ENCODE data around the gene DVL3. TPM values are rescaled to one million over a fixed set of nuclear protein-coding genes. Genes with fewer than 3 reads are reported as not detected.
"Not testable (repeated sequence)": the region's sequence is repeated elsewhere in the genome, so short reads cannot be mapped to it uniquely, and the experiment has no call there.

The DVL3 gene
- 10 to 100 TPM; 22.9 to 25.2 TPM for total RNA-seq

DNA sequence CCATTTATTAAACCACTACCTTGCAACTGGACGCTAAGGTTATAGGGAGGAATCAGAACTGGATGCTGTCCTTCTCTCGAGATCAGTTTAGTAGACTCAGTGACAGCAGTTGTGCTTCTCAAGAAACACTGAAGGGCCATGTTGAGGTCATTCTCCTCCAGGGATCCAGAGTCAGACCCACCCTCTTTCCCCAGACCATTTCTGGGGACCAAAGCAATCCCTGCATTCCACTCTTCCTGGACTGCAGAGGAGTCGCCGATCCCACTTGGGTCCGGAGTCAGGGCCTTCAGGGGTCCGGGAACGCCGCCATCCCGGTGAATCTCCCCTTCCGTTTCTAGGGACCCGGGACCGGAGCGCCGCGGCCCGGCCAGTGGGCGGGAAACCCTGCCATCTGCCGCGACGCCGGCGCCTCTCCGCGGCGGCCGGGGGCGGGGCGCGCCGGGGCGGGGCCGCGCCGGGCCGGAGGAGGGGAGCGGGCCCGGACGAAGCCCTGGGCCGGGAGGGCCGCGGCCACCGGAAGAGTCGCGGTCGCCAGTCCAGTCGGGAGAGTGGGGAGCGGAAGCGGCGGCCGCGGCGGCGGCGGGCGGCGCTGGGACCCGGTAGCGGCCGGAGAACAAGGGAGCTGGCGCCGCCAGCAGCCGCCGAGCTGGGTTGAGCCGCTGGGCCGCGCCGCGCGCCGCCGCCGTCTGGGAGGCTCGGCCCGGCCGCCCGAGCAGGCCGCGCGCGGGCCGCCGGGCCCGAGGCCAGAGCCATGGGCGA is at the start of gene DVL3:
TSS of gene DVL3 (plus strand) at position 493 of the 759 bp plus-strand sequence. CDS start at position 752, 259 bp downstream.
- Mint-ChIP-seq H3K27me3 (no peaks in the 10 kb centered on the region), H3K36me3 (peaks cover 4% of the 10 kb centered on the region), H3K4me1 (peaks cover 19% of the 10 kb centered on the region), H3K4me3 (peak within 1 kb of the TSS; percentile 89), H3K27ac (peak within 1 kb of the TSS; percentile 69), H3K9me3 (no peaks in the 10 kb centered on the region)
- DNase-seq: peak; percentile 61

DNA sequence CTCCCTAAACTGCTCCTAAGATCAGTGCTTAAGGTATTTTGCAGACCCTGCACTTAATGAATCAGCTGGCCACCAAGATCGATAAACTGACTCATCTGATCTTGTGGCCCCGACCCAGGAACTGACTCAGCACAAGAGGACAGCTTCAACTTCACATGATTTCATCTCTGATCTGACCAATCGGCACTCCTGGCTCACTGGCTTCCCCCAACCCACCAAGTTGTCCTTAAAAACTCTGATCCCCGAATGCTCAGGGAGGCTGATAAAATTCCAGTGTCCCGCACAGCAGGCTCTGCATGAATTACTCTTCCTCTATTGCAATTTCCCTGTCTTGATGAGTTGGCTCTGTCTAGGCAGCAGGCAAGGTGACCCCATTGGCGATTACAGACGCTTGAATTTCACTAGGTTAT is 44.9 kb upstream of the DVL3 start:
- H3K4me1 Mint-ChIP-seq: no peaks in the 10 kb centered on the region
- no peak overlapping the region for H3K4me3 Mint-ChIP-seq
- H3K9me3 Mint-ChIP-seq: no peaks in the 10 kb centered on the region
- DNase-seq: no peak
- no peaks in the 10 kb centered on the region for H3K36me3 Mint-ChIP-seq
- no peak overlapping the region for H3K27ac Mint-ChIP-seq
- peaks cover 4% of the 10 kb centered on the region for H3K27me3 Mint-ChIP-seq

DNA sequence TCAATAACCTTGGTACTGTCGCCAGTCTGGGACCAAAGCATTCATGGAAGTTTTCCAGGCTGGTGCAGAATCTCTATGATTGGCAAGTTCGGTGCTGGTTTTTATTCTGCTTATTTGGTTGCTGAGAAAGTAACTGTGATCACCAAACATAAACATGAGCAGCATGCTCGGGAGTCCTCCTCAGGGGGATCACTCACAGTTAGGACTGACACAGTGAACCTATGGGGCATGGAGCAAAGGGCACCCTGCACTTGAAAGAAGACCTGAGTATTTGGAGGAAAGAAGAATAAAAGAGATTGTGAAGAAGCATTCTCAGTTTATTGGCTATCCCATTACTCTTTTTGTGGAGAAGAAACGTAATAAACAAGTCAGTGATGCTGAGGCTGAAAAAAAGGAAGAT is 39.2 kb upstream of the DVL3 start:
- Mint-ChIP-seq H3K36me3 (no peaks in the 10 kb centered on the region), H3K27ac (no peak overlapping the region), H3K4me3 (no peak overlapping the region), H3K27me3 (no peaks in the 10 kb centered on the region), H3K4me1 (no peaks in the 10 kb centered on the region), H3K9me3 (no peaks in the 10 kb centered on the region)
- DNase-seq: no peak

DNA sequence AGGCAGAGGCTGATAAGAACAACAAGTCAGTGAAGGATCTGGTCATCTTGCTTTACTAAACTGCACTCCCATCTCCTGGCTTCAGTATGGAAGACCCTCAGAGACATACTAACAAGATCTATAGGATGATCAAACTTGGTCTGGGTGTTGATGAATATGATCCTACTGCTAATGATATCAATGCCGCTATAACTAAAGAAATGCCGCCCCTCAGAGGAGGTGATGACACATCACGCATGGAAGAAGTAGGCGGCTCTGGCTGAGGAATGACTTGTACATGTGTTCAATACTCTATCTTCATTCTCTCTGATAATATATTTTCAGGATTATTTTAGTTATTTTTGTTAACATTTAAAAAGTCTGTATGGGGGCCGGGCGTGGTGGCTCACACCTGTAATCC is 37.5 kb upstream of the DVL3 start:
- H3K4me1 Mint-ChIP-seq: no peaks in the 10 kb centered on the region
- H3K9me3 Mint-ChIP-seq: no peaks in the 10 kb centered on the region
- H3K27ac Mint-ChIP-seq: no peak overlapping the region
- DNase-seq: no peak
- H3K4me3 Mint-ChIP-seq: no peak overlapping the region
- H3K27me3 Mint-ChIP-seq: no peaks in the 10 kb centered on the region
- H3K36me3 Mint-ChIP-seq: no peaks in the 10 kb centered on the region

DNA sequence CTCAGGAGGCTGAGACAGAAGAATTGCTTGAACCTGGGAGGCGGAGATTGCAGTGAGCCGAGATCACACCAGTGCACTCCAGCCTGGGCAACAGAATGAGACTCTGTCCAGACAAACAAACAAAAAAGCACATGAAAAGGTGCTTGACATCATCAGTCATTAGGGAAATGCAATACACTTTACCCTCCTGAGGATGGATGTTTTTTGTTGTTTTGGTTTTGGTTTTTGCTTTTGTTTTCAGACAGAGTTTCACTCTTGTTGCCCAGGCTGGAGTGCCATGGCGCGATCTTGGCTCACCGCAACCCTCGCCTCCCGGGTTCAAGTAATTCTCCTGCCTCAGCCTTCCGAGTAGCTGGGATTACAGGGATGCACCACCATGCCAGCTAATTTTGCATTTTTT is 34.1 kb upstream of the DVL3 start:
- not testable (repeated sequence) for H3K36me3 Mint-ChIP-seq, H3K27me3 Mint-ChIP-seq, H3K4me1 Mint-ChIP-seq, H3K4me3 Mint-ChIP-seq, DNase-seq, H3K27ac Mint-ChIP-seq, H3K9me3 Mint-ChIP-seq

DNA sequence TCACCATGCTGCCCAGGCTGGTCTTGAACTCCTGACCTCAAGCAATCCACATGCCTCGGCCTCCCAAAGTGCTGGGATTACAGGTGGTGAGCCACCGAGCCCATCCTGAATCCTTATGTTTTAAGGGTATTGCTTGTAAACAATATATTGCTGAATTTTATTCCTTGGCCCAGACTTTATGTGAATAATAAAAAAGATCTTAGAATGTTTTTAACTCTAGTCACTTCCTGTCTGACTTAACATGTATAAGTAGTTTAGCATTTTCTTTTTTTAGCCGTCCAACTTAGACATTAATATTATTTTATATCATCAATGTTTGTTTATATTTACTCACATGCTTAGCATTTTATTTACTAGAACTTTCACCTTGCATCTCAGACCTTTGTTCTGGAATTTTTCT is 29.2 kb upstream of the DVL3 start:
- Mint-ChIP-seq H3K27ac (no peak overlapping the region), H3K4me1 (no peaks in the 10 kb centered on the region), H3K27me3 (no peaks in the 10 kb centered on the region), H3K4me3 (no peak overlapping the region), H3K36me3 (no peaks in the 10 kb centered on the region), H3K9me3 (no peaks in the 10 kb centered on the region)
- DNase-seq: no peak

DNA sequence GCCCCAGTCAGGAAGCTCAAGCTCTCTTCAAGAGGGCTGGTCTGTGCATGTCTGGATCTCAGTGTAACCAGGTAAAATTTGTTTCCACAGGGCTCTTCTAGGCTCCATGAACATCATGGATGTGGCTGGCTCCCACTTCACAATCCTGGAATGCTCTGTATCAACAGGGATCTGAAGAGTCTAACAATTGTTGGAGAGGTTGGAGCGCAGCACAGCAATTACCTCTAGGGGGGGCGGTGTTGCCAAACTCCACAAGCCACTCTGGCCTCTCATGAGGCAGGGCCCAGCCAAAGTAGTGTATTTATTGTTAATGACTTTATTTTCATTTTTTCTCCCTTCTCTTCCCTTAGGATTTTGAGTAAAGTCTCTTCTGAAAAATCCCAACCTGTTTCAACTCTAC is 26.2 kb upstream of the DVL3 start:
- DNase-seq: no peak
- Mint-ChIP-seq H3K27me3 (no peaks in the 10 kb centered on the region), H3K36me3 (peaks cover 3% of the 10 kb centered on the region), H3K27ac (no peak overlapping the region), H3K9me3 (no peaks in the 10 kb centered on the region), H3K4me3 (no peak overlapping the region), H3K4me1 (peaks cover 5% of the 10 kb centered on the region)

DNA sequence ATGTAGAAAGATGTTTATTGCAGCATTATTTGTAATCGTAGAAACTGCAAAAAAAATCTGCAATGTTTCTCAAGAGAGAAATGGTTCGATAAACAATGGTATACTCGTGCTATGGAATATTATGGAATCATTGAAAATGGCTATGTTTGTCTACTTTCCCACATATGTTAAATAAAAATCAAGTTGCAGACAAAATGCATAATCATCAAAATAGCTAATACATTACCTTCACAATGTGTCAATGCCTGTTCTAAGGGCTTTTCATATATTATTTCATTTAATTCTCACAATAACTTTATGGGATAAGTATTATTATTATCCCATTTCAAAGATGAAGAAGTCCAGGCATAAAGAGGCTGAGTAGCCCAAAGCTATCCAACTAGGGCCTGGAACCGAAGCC is 22.2 kb upstream of the DVL3 start:
- Mint-ChIP-seq H3K27me3 (no peaks in the 10 kb centered on the region), H3K4me1 (peaks cover 29% of the 10 kb centered on the region), H3K36me3 (peaks cover 15% of the 10 kb centered on the region), H3K27ac (no peak overlapping the region), H3K4me3 (no peak overlapping the region), H3K9me3 (no peaks in the 10 kb centered on the region)
- no peak for DNase-seq

DNA sequence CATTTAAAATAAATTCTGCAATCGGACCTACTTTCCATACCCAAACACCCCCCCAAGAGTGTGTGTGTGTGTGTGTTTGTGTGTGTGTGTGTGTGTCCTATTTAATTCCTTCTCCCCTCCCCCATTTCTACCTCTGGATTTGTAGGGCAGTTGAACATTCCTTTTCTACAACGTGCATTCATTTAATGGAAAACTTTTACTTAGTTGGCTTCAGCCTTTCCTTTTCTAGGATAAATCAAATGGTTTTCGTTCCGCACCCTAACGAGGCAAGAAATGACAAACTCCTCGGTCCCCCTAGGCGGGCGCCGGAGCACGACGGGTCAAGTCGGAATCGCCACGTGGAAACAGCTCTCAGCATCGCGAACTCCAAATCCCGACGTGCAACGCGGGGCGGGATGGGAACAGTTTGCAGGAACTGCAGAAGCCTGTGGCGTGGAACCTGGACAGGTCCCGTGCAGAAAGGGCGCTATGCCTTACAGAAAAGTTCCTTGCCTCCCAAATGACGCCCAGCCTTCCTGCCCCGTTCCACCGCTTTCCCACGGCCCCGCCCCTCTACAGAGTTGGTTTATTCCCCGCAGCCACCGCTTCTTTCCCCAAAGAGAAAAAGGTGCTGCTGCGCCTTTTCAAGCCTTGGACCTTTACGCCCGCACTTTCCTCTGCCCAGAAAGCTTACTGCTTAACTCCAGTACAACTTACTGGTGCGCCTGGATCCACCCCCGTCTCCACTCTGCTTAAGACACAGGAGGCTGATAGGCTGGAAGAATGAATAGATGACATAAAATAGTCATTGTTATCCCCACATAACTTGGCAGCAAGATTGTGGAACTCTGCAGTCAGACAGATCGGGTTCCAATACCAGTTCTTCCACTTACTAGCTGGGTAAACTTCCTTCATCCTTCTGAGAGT is 21.1 kb upstream of the DVL3 start:
- peaks cover 16% of the 10 kb centered on the region for H3K36me3 Mint-ChIP-seq
- DNase-seq: peak; percentile 68
- peak overlapping the region; percentile 95 for H3K4me3 Mint-ChIP-seq
- H3K27ac Mint-ChIP-seq: peak overlapping the region; percentile 95
- peaks cover 30% of the 10 kb centered on the region for H3K4me1 Mint-ChIP-seq
- H3K27me3 Mint-ChIP-seq: no peaks in the 10 kb centered on the region
- no peaks in the 10 kb centered on the region for H3K9me3 Mint-ChIP-seq

DNA sequence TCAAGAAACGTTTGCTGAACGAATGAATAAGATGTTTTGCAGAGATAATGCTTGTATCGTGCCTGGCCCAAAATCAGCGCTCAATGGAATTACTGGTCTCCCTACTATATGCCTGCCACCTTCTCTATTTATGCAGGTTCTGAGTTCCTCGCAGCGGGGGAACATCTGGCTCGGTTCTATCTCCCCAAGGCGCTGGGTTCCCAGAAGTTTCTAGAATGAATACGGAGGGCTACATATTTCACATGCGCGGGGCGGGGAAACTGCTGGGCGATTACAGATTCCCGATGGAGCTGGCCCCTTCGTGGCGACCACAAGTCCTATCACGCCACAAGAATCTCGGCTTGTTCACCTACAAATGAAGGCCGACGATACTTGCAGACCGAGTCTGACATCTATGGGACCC is 20.4 kb upstream of the DVL3 start:
- Mint-ChIP-seq H3K27me3 (no peaks in the 10 kb centered on the region), H3K27ac (peak overlapping the region; percentile 95), H3K36me3 (peaks cover 16% of the 10 kb centered on the region), H3K4me3 (peak overlapping the region; percentile 95), H3K9me3 (no peaks in the 10 kb centered on the region), H3K4me1 (peaks cover 30% of the 10 kb centered on the region)
- DNase-seq: no peak

DNA sequence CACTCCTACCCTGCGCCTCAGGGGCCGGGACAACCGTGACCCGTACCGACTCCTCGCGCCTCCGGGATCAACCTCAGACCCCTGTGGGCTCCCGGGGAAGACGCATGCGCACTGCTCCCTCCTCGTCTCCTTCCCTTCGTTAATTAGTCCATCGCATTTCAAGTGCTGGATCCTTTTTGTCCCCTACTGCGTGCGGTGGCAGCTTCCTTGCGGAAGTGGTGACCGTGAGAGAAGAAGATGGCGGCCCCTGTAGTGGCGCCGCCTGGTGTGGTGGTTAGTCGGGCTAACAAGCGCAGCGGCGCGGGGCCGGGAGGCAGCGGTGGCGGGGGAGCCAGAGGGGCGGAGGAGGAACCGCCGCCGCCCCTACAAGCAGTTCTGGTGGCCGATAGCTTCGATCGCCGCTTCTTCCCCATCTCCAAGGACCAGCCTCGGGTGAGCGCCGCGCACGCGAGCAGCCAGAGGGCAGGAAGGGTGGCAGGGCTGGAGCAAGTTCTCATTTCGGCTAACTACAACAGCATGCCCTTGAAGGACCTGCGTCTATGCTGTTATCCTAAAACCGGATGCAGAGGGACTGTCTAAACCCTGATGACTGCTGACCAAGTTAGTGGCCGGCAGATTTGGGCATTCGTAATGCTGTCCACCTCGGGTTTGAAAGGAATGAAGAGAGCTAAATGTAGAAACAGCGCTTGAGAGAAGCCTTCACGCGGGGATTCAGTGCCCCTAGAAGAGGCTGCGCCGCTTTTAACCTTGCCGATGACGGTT is 19.8 kb upstream of the DVL3 start, which contains the start of gene EIF2B5:
TSS of gene EIF2B5 (plus strand) at position 210 of the 762 bp plus-strand sequence. CDS start at position 238, 28 bp downstream.
- Mint-ChIP-seq H3K9me3 (no peaks in the 10 kb centered on the region), H3K36me3 (peaks cover 19% of the 10 kb centered on the region), H3K27ac (peak within 1 kb of the TSS; percentile 95), H3K4me1 (peaks cover 30% of the 10 kb centered on the region), H3K27me3 (no peaks in the 10 kb centered on the region), H3K4me3 (peak within 1 kb of the TSS; percentile 95)
- peak; percentile 87 for DNase-seq

DNA sequence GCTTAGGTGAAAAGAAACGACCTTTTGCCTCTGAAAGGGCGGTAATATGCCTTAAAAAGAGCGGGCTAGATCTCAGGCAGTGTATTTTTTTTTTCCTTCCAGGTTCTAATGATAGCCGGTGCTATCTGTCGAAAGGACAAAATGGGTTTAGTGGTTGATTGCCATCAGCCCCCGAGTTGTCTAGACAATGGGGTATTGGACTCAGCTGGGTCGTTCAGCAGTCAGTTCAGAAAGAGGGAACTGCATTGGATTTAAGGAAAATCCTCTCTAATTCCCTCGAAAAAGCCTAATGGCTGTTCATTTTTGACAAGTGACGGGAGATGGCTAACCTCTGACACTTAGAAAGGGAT is 19.3 kb upstream of the DVL3 start:
- Mint-ChIP-seq H3K27ac (peak overlapping the region; percentile 95), H3K27me3 (no peaks in the 10 kb centered on the region), H3K4me1 (peaks cover 30% of the 10 kb centered on the region), H3K4me3 (peak overlapping the region; percentile 95), H3K36me3 (peaks cover 19% of the 10 kb centered on the region), H3K9me3 (no peaks in the 10 kb centered on the region)
- no peak for DNase-seq

DNA sequence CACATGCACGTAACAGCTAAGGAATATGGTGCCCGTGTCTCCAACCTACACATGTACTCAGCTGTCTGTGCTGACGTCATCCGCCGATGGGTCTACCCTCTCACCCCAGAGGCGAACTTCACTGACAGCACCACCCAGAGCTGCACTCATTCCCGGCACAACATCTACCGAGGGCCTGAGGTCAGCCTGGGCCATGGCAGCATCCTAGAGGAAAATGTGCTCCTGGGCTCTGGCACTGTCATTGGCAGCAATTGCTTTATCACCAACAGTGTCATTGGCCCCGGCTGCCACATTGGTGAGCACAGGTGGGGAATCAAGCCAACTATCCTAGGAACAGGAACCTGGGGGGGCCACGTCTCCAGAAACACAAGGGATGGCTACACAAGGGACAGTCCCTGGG is 14.7 kb upstream of the DVL3 start:
- Mint-ChIP-seq H3K36me3 (peaks cover 30% of the 10 kb centered on the region), H3K27ac (no peak overlapping the region)

DNA sequence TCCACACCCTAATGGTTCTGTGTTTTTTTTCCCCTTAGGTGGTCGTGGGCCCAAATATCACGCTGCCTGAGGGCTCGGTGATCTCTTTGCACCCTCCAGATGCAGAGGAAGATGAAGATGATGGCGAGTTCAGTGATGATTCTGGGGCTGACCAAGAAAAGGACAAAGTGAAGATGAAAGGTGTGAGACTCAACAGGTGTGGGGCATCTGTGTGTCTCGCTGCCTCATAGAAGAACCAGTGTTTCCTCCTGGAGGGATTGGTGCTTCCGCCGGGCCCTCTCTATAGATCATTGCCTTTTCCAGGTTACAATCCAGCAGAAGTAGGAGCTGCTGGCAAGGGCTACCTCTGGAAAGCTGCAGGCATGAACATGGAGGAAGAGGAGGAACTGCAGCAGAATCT is 13.0 kb upstream of the DVL3 start:
- peaks cover 11% of the 10 kb centered on the region for H3K4me1 Mint-ChIP-seq
- DNase-seq: no peak
- peak overlapping the region; percentile 25 for H3K27ac Mint-ChIP-seq
- H3K4me3 Mint-ChIP-seq: no peak overlapping the region
- H3K9me3 Mint-ChIP-seq: no peaks in the 10 kb centered on the region
- H3K36me3 Mint-ChIP-seq: peaks cover 28% of the 10 kb centered on the region
- H3K27me3 Mint-ChIP-seq: no peaks in the 10 kb centered on the region

More for the DNA sequence above, 14.7 kb upstream of the DVL3 start:
- Mint-ChIP-seq H3K4me3 (no peak overlapping the region), H3K4me1 (peaks cover 24% of the 10 kb centered on the region), H3K27me3 (no peaks in the 10 kb centered on the region), H3K9me3 (no peaks in the 10 kb centered on the region)
- no peak for DNase-seq

DNA sequence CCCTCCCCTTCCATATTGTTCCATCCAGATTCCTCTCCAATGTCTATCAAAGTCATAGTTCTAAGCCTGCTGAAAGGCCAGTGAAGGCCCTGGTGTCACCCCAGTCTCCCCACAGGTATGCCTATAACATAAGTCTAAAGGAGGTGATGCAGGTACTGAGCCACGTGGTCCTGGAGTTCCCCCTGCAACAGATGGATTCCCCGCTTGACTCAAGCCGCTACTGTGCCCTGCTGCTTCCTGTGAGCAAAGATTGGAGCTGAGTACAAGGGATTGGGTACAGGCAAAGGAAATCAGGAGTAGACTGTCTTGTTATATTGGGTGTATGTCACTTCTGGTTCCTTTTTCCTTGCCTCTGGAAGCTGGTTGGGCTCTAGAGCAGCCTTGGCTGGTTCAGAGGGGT is 11.8 kb upstream of the DVL3 start:
- Mint-ChIP-seq H3K36me3 (peaks cover 19% of the 10 kb centered on the region), H3K4me1 (peaks cover 5% of the 10 kb centered on the region), H3K9me3 (no peaks in the 10 kb centered on the region), H3K27me3 (no peaks in the 10 kb centered on the region), H3K4me3 (no peak overlapping the region), H3K27ac (peak overlapping the region; percentile 15)
- DNase-seq: no peak
